Peyer's patch (tissue), 4 donors: ENCODE results near the gene SS18. TPM values are rescaled to one million over a fixed set of nuclear protein-coding genes. Genes with fewer than 3 reads are reported as not detected.

Source experiments
- DNase-seq, 3 donors: peaks; one replicate each; pipeline ENCODE4 v3.0.0-alpha.2; 2017 to 2019
- H3K27ac ChIP-seq, 4 donors: fragments of 200-600 bp; sonication (generic); one replicate each; pipeline ENCODE4 v1.5.1; 2016 to 2019
- H3K27me3 ChIP-seq, 2 donors: fragments of 200-600 bp; sonication (generic); one replicate each; pipeline ENCODE4 v1.5.1; 2019
- H3K36me3 ChIP-seq, 3 donors: fragments of 200-600 bp; sonication (generic); one replicate each; pipeline ENCODE4 v1.5.1; 2016 to 2019
- H3K4me1 ChIP-seq, 4 donors: fragments of 200-600 bp; sonication (generic); one replicate each; pipeline ENCODE4 v1.5.1; 2016 to 2019
- H3K4me3 ChIP-seq, 4 donors: fragments of 200-600 bp; sonication (generic); 1 replicate in 3 of 4; 2 replicates in 1 of 4; pipeline ENCODE4 v1.5.1; 2016 to 2019; ENCODE audit warnings: mild to moderate bottlenecking in 1 of 4
- H3K9me3 ChIP-seq, 4 donors: fragments of 200-600 bp; sonication (generic); one replicate each; pipeline ENCODE4 v1.5.1; 2016 to 2019; ENCODE audit warnings: mild to moderate bottlenecking in 1 of 4
- CTCF ChIP-seq, 6 experiments: fragments of 450-650 bp in 4 of 6; fragments of 200-600 bp in 2 of 6; sonication (generic) in 1 of 6; IDR thresholded peaks; one replicate each; pipeline ENCODE4 v1.5.1; 2017 to 2019; ENCODE audit warnings: antibody characterized with exemption in 6 of 6, mild to moderate bottlenecking in 3 of 6, moderate library complexity in 1 of 6
- POLR2A ChIP-seq, 2 donors: fragments of 450-650 bp; IDR thresholded peaks; one replicate each; pipeline ENCODE4 v1.5.1; 2017; ENCODE audit warnings: antibody characterized with exemption in 2 of 2, mild to moderate bottlenecking in 2 of 2, moderate library complexity in 2 of 2
- total RNA-seq, 4 donors: library from RNA; depleted of rRNA; stranded (reverse); fragments of >200 nt; gene quantifications; one replicate each; pipeline ENCODE4 v1.1.0, GENCODE V29; 2016

Gene SS18
- total RNA-seq, 4 donors from 2014 or later, result 81.8 to 135 (median 93.7) TPM

GRCh38 chr18:26008096-26008495 is 82.3 kb downstream of the SS18 start:
- no peaks in the 10 kb centered on the region for H3K27me3 ChIP-seq
- H3K4me1 ChIP-seq, result no peaks in the 10 kb centered on the region
- H3K4me3 ChIP-seq, result no peak overlapping the region
- no peak for TF ChIP-seq POLR2A (IDR thresholded peaks at IDR 0.05)
- no peak for TF ChIP-seq CTCF (IDR thresholded peaks at IDR 0.05)
- H3K27ac ChIP-seq, result no peak overlapping the region
- H3K36me3 ChIP-seq, result no peaks in the 10 kb centered on the region
- no peak for DNase-seq
- H3K9me3 ChIP-seq, result no peaks in the 10 kb centered on the region

GRCh38 chr18:26005950-26006349 is 84.5 kb downstream of the SS18 start:
- Histone ChIP-seq H3K36me3 (no peaks in the 10 kb centered on the region), H3K4me3 (no peak overlapping the region), H3K4me1 (no peaks in the 10 kb centered on the region), H3K27me3 (no peaks in the 10 kb centered on the region), H3K27ac (no peak overlapping the region), H3K9me3 (no peaks in the 10 kb centered on the region)
- no peak for TF ChIP-seq CTCF (IDR thresholded peaks at IDR 0.05)
- no peak for TF ChIP-seq POLR2A (IDR thresholded peaks at IDR 0.05)
- no peak for DNase-seq

GRCh38 chr18:26004832-26005231 is 85.6 kb downstream of the SS18 start:
- H3K9me3 ChIP-seq, result no peaks in the 10 kb centered on the region
- TF ChIP-seq CTCF (IDR thresholded peaks at IDR 0.05) (no peak), POLR2A (IDR thresholded peaks at IDR 0.05) (no peak)
- H3K27ac ChIP-seq, result no peak overlapping the region
- no peak for DNase-seq
- no peak overlapping the region for H3K4me3 ChIP-seq
- H3K4me1 ChIP-seq, result no peaks in the 10 kb centered on the region
- H3K36me3 ChIP-seq, result no peaks in the 10 kb centered on the region
- no peaks in the 10 kb centered on the region for H3K27me3 ChIP-seq

- Histone ChIP-seq H3K36me3 (no peaks in the 10 kb centered on the region), H3K27me3 (no peaks in the 10 kb centered on the region), H3K27ac (no peak overlapping the region), H3K9me3 (no peaks in the 10 kb centered on the region), H3K4me3 (no peak overlapping the region), H3K4me1 (no peaks in the 10 kb centered on the region)
- TF ChIP-seq POLR2A (IDR thresholded peaks at IDR 0.05) (no peak), CTCF (IDR thresholded peaks at IDR 0.05) (no peak)
- no peak for DNase-seq
These were observed 86.6 kb downstream of the SS18 start for GRCh38 chr18:26003817-26004216.

- no peaks in the 10 kb centered on the region for H3K27me3 ChIP-seq
These were observed 87.1 kb downstream of the SS18 start for GRCh38 chr18:26003356-26003755.

More at GRCh38 chr18:26003356-26003755, 87.1 kb downstream of the SS18 start:
- H3K4me3 ChIP-seq, result no peak overlapping the region
- H3K9me3 ChIP-seq, result no peaks in the 10 kb centered on the region
- TF ChIP-seq CTCF (IDR thresholded peaks at IDR 0.05) (no peak), POLR2A (IDR thresholded peaks at IDR 0.05) (no peak)
- no peaks in the 10 kb centered on the region for H3K4me1 ChIP-seq
- no peaks in the 10 kb centered on the region for H3K36me3 ChIP-seq
- H3K27ac ChIP-seq, result no peak overlapping the region
- no peak for DNase-seq
